NCI-H82 treated with DMSO at 0.1 percent for 48 hours (cell line): ENCODE results near the gene EIF2D.

Experiments used
- DNase-seq: peaks from one replicate; lab custom pipeline; 2025; ENCODE audit not compliant: unreplicated experiment; lab: John Stamatoyannopoulos, UW

Gene EIF2D

GRCh38 chr1:206570529-206570928, 41.7 kb downstream of the EIF2D start:
- DNase-seq, result no peak

GRCh38 chr1:206569556-206569955, 42.7 kb downstream of the EIF2D start:
- DNase-seq, result no peak

DNA sequence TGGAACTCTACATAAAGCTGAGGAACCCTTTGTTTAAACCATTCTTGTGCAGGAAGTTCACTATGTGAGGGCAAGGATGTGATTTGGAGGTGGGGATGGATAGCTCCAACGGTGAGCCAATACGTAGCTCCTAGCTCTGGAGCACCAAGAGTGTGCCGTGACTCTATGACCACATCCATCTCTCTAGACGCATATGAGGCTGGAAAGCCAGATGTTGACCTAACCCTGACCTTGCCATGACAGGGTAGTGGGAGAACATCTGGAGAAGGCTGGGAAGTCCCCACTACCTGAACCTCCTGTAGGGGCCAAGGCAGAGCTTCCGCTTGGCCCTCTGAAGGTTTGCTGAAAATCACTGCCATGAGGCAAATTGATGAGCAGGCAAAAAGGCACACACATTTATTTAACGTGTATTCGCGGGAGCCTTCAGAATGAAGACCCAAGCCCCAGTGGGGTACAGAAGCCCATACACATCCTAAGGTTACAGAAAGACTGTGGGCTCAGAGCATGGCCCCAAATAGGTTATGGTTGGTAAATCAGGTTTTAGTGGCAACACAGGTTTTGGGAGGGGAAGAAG, 43.4 kb downstream of the EIF2D start:
- no peak for DNase-seq

DNA sequence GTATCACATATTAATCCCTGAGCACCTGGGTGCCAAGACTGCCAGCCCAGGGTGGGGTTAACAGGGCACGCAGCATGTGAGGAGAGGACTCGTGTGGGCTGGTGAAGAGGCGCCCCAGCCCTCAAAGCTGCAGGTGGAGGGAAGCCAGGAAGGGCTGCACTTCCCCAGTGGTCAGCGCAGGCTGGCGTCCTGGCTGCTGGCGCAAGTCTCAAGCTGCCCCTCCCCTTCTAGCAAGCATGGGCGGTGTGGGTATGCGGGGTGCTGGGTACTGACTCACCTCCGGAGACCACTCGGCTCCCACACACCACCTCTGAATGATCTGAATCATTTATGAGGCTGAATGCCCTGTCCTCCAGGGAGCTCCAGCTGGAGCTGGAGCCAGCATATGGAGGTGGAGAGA, 44.0 kb downstream of the EIF2D start:
- no peak for DNase-seq

GRCh38 chr1:206566999-206567398, 45.3 kb downstream of the EIF2D start:
- DNase-seq, result no peak

DNA sequence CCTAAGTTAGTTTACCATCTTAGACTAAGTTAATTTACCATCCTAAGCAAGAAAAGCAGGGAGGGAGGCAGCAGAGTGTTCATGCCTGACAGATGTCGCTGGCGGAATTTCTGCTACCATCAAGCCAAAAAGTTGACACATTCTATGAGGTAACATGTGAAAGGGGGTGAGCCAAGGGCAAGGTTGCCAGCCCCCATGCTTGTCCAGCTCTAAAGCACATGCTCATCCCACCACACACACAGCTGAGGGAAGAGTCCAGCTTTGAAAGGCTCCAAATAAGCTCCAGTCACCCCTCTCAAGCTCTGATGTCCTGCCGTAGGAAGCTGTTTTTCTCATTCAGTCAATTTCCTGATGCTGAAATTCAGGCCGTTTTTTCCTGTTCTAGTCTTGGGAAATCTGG, 46.3 kb downstream of the EIF2D start:
- no peak for DNase-seq

- DNase-seq, result no peak
Measured at GRCh38 chr1:206563367-206564207, 48.7 kb downstream of the EIF2D start.

- DNase-seq, result no peak
Measured at GRCh38 chr1:206560007-206560716, 52.1 kb downstream of the EIF2D start.

DNA sequence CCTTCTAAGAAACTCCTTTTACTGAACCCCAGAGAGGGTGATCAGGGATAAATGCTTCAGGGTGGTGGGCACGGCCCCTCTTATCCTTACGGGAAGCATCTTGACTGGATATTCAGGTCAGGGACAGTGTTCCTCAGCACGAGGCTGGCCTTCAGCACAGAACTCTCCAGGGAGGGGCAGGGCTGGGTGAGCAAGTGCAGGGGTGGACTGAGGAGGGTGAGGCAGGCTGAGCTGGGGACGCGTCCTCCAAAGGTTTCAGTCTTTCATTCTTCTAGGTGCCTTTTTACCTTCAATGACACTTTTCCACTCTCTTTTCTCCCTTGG, 52.6 kb downstream of the EIF2D start:
- DNase-seq, result no peak

DNA sequence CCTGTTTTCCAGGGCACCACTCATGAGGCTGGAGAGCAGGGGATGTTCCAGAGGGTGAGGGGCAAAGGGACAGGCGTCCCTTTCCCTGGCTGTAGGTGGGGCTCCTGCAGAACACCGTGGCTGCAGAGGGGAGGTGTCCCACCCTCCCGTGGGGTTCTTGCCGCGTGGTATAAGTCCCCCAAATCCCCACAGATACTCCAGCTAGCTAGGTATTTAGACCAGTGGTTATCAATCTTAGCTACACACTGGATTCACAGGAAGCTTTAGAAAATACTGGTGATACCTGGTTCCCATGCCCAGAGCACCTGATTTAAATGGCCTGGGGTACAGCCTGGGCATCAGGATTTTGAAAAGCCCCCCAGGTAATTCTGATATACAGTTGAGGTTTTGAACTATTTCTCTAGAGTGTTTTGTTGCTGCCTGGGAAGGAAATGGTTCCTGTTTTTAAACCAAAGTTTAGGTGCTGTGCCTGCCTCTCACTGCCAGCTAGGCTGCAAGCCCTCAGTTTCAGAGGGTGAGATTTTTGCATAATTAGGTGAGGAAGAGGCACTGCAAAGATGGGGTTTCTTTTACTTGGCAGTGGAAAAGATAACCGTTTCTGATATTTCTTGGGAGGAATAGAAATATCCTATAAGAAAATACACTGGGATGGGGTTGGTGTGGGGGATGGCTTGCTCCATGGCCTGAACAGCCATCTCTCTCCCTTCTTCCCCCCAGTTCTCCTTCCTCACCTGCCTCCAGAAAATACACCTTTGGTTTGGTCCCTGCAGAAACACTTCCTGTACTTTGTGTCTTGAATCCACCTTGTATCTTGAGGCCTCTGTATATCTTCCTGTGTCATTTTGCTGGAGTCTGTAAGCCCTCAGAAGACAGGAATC, 53.2 kb downstream of the EIF2D start:
- no peak for DNase-seq

GRCh38 chr1:206557636-206558473, 54.4 kb downstream of the EIF2D start:
- no peak for DNase-seq

DNA sequence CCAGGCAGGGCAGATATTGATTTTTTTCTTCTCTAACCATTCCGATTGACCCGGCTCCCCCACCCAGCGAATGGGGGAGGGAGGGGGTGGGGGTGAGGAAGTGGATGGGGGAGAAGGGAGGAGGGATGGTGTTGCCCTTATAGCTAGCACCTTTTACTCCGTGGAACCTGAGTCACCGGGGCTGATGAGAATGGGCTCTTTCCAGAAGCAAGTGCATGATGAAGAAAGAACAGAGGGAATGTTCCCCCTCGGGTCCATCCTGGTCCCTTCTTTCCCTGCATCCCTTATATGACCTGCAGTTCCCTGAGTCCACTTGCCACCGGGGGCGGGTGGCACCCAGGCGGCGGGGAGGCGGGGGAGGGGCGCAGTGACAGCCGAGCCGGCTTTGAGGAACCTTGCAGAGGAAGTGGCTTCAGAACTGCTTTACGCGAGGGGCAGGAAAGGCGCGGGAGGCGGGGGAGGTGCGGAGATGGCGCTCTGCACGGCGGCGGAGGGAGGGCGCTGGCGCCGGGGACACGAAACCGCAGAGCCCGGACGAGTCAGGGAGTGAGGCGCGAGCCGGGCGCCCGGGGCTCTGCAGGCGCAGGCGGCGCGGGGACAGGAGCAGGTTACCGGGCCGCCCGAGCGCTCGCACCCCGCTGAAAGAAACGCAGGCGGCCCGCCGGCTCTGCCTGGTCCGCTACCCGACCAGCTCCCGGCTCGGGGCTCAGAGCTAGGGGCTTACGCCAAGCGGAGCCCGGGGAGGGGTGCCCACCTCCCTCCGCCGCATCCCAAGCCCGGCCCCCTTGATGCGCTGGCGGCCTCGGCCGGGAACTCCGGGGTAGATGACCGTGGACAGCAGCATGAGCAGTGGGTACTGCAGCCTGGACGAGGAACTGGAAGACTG, 55.3 kb downstream of the EIF2D start:
- DNase-seq, result peak; percentile 20

DNA sequence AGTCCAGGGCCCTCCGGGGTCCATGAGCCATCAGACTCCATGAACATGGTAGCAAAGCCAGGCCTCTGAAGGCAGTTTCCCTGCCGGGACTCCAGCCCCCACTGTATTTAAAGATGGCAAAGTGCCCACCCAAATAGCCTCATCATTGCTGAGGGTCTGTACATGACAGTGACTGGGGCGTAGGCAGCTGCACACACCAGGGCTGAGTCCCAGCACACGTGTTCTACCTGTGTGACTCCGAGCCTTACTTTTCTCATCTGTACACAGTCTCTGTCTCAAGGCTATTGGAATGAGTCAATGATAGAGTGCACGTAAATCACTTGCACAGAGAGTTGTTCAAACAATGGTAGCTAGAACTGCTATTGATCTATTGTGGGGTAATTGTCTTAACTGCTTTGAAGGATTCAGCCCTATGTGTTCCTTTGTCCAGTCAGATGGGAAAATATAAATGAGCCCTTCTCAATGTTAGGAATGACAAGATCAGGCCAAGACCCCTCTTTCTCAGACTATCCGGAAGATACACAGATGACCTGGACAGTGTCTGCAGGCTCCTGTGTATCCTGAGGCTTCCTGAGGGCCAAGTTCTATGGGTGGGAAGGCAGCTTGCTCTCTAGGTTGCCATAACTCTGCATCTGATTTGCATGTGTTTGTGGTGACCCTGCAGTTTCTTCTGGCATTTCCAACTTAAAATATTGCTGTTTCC, 56.1 kb downstream of the EIF2D start:
- DNase-seq, result no peak

DNA sequence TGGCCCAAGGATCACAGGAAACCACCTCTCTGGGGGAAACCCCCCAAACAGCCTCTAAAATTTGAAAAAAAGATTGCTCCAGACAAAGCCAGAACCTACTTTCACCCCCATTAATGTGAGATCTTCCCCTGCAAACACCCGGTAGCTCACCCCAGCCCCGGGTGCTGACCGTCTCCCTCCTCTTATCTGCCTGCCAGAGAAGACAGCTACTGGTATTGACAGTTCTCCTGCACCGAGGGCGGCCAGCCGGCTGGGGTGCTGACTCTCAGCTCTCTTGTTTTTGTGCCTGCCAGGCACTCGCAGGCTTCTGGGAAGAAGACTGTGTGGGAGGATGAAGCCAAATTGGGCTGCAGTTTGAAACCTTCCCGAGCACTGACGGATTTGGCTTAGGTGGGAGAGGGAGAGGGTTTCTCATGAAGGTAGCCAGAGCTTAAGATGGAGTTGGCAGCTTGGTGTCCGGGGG, 56.8 kb downstream of the EIF2D start:
- no peak for DNase-seq

GRCh38 chr1:206554701-206555472, 57.4 kb downstream of the EIF2D start:
- DNase-seq, result no peak

DNA sequence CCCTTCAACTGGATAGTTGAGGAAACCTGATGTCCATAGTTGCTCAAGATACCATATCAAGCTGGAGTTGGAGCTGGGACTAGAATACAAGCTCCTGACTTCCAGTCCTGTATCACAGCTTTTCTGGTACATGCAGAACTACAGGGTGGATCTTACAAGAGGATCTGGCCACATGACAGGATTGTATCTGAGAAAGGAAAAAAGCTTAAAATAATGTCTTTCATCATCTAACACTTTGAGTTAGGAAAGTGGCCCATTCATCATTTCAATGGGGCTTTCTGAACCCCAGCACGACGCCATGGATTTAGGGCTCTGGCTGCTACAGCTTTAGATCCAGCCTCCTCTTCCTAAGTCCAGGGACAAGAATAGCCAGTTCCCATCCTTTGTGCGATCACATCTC, 58.1 kb downstream of the EIF2D start:
- no peak for DNase-seq

DNA sequence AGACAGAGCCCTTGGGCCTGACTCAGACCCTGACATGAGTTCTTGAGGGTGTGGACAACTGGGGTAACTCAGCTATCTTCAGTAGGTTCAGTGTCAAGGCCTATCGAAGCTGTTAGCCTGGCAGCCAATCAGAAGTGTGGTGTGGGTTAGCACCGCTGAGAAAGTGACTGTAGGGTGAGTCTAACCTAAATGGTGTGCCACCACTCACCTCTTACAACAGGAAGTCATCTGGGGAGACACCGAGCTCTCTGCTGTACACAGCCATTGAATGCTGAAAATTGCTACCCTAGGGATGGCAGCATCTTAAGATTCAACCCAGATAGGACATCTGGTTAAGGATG, 60.3 kb downstream of the EIF2D start:
- DNase-seq, result no peak
